HG03571 (cell line): Measurements from ENCODE around the gene SAT2.
"Not testable (repeated sequence)": the region's sequence is repeated elsewhere in the genome, so short reads cannot be mapped to it uniquely, and the experiment has no call there.

ENCODE experiments used
- ATAC-seq: cut with Tn5 transposase; IDR thresholded peaks from one replicate; pipeline ENCODE4 v1.9.1; 2021; ENCODE audit not compliant: unreplicated experiment

Gene SAT2

GRCh38 chr17:7634384-7634783, 6.8 kb upstream of the SAT2 start:
- ATAC-seq: no peak

DNA sequence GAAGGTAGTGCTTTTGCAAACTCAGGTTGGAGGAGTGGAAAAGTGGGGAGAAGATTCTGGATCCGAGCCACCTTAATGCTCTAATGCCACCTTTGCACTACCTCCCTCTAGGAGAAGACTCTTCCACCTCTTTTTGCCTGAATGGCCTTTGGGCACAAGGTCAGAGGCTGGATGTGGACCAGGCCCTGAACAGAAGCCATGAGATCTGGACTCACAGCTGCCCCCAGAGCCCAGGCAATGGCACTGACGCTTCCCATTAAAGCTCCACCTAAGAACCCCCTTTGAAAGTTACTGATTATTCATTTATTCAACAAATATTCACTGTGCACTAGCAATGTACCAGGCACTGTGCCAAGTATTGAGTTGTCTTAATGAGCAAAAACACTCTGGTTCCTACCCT, 5.5 kb upstream of the SAT2 start:
- ATAC-seq: no peak

GRCh38 chr17:7632492-7632894, 4.9 kb upstream of the SAT2 start:
- no peak for ATAC-seq

- ATAC-seq: no peak
Measured at GRCh38 chr17:7631398-7632380, 4.1 kb upstream of the SAT2 start.

GRCh38 chr17:7629939-7630571, 2.4 kb upstream of the SAT2 start, which contains the start of gene SHBG:
Gene SHBG, plus strand, starts transcription at chr17:7630135. Its CDS starts 38 bp downstream, at chr17:7630173.
- ATAC-seq: no peak

DNA sequence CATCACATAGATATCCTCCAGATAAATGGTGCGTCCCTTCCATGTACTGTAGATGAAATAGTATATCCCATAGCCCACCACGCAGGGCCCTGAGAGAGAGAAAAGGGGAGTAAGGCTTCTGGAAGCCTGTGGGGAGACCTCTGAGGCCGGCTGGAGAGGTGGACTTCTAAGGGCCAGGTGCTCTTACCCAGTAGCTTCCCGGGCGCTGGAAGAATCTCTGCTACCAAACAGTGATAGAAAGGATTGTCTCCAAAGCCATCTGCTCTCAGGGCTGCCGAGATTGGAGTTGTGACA, 718 bp downstream of the SAT2 start:
- no peak for ATAC-seq

GRCh38 chr17:7626307-7626706, 1.3 kb downstream of the SAT2 start:
- no peak for ATAC-seq

DNA sequence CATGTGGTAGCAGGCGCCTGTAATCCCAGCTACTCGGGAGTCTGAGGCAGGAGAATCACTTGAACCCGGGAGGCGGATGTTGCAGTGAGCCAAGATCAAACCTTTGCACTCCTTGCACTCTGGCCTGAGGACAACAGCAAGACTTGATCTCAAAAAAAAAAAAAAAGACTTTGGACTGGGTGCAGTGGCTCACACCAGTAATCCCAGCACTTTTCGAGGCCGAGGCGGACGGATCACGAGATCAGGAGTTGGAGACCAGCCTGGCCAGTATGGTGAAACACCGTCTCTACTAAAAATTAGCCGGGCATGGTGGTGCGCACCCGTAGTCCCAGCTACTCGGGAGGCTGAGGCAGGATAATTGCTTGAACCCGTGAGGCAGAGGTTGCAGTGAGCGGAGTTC, 1.9 kb downstream of the SAT2 start:
- not testable (repeated sequence) for ATAC-seq

GRCh38 chr17:7623661-7624060, 4.0 kb downstream of the SAT2 start:
- ATAC-seq: no peak

- no peak for ATAC-seq
Measured at GRCh38 chr17:7620835-7621234, 6.8 kb downstream of the SAT2 start.

DNA sequence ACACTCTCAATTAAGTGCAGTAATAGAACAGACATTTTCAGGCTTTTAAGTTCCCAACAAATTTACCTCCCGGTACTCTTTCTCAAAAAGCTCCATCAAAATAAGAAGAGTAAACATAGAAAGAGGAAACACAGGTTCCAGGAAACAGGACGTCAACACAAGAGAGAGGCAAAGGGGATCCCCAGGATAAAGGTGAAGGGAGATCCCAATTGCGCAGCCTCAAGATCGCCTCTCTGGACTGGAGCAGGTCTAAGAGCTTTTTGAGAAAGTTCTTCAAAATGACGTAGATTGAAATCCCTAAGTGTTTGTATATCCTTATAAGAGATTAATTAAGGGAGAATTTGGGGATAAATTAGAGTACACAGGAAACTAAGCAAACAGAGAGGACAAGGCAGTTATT, 9.0 kb downstream of the SAT2 start:
- ATAC-seq: no peak

- no peak for ATAC-seq
Measured at GRCh38 chr17:7615265-7615747, 12.3 kb downstream of the SAT2 start.

DNA sequence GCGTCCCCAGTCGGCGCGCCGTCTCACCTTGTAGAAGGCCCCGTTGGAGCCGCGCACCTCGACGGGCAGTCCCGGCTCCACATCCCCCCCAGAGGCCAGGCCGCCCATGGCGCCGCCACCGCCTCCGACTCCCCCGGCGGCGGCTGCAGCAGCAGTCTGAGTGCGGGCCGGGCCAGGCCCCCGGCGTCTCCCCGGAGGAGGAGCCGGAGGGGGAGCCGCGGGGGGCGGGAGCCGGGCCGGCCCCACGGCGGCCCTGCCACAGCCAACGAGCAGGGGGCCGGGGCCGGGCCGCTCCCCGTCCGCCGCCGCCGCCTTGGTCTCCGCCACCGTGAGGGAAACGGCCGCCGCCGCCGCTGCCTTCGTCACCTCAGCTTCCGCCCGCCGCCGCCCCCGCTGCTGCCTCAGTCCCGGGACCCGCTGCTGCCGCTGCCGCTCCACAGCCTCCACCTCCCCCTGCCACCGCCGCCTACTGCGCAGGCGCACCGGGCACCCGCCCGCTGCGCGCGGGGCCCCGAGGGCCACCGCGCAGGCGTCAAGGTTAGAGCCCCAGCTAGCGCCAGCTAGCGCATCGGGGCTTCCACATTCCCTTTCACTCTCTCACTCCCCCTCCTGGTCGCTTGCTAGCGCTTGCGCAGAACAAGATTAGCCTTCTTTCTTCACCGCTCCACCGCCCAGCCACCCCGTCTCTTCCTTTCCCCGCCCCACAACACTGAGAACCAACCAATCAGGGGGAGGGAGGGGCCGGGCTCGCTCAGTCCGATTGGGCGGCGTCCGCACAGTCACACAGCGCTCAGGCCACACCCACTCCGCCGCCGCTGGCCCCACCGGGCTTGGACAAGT, 13.0 kb downstream of the SAT2 start, which contains the start of gene FXR2:
TSS of gene FXR2 (minus strand) at position 473 of the 840 bp plus-strand sequence. CDS start at position 108, 365 bp downstream.
- ATAC-seq: peak; percentile 83

DNA sequence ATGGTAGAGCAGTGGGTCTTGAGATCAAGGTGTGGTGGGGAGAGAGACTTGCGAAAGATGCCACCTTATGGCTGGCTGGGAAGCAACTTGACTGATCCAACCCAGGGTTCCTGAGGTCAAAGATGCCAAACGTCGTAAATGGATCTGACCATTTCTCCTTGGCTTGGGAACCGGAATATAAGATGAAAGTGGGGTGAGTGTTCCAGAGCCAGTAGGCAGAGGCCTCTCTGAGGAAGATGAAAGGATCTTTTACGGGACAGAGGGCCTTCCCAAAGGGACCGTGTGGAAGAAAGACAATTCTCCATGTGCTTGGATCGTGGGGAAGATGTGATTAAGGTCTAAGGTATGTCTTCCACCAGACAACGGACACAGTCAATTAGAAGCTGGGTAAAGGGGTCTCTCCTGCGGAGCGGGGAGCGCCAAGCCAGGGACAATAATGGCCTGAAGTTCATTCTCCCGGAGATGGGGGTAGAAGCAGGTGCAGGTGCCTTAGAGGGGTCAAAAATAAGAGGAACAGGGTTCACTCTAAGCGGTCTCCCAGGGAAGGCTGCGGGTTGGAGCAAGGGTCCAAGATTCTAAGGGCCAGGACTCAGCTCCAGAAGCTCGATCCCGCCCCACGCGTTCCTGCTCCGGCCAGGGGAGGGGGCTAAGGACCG, 13.7 kb downstream of the SAT2 start:
- ATAC-seq: no peak

- ATAC-seq: no peak
Measured at GRCh38 chr17:7612294-7612640, 15.4 kb downstream of the SAT2 start.

- ATAC-seq: no peak
Measured at GRCh38 chr17:7611635-7612293, 15.9 kb downstream of the SAT2 start.

DNA sequence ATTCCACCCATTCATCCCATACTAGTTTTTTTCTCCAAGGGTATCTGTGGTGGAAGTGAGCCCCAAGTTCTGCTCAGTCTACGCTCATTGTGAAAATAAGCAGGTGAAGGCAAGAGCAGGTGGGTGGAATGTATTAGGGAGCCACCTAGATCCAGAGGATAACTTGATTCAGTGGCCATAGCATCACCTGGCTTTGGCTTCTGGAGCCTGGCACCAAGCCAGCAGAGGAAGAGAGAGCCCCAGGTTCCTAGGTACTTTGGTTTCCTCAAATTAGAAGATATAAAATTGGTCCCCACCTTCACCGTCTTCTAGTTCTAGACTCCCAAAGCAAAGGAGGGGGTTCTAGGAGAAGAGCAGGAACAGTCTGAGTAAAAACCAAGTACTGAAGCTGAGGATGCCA, 17.0 kb downstream of the SAT2 start:
- no peak for ATAC-seq

DNA sequence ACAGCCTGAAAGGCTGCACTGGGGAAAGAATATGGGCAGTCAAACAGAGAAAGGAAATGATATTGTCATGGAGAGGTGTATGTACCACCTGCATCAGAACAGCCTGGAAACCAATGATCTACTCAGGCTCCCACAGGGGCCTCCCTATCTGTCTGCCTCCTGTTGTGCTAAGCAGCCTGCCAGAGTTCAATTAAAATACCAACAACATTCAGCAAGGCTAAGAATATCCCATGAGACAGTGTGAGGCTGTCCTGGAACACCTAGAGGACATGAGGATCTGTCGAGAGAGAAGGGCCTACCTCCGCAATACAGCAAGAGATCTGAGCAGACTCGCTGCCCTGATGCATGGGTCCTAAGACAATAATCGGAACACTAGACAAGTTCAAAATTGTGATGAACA, 21.3 kb downstream of the SAT2 start:
- ATAC-seq: no peak

GRCh38 chr17:7597561-7597960, 30.1 kb downstream of the SAT2 start:
- not testable (repeated sequence) for ATAC-seq

- ATAC-seq: no peak
Measured at GRCh38 chr17:7593296-7593695, 34.3 kb downstream of the SAT2 start.
